ENCODE results near the gene CCDC33.

CCDC33 gene

DNA sequence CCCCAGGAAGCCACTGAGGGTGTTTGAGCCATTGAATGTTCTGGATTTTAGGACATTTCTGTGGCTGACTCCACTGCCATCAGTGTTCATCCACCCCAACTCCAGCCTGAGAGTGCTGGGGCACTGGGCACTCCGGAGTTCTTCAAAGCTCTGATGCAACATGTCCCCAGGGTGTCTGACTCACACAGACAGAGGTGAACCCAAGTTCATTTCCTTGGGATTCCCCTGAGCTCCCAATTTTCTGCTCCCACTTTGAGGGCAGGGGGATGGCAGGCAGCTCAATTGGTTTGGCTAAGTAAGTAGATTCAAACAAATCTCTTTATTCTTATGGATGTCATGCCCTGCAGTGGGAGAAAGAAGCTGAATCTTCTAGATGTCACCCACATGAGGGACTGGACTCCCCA lies 35.7 kb upstream of the CCDC33 start:
- no CpG with 5 or more reads among the region's 1 CpG for WGBS, 2 experiments (ENCODE audit: insufficient coverage in 2 of 2)
- H3K27ac ChIP-seq (ENCODE audit: low read depth, low read length, severe bottlenecking), result no peak overlapping the region
- H3K36me3 ChIP-seq (ENCODE audit: control insufficient read depth, insufficient read depth, low read length), result peaks cover 6% of the 10 kb centered on the region
- peaks cover 46% of the 10 kb centered on the region for H3K4me1 ChIP-seq (ENCODE audit: control insufficient read depth, insufficient read depth, low read length, poor library complexity, severe bottlenecking)
- H3K9me3 ChIP-seq (ENCODE audit: control insufficient read depth, low read length), result no peaks in the 10 kb centered on the region
- H3K4me3 ChIP-seq (ENCODE audit: extremely low read depth, insufficient read depth, low read length, poor library complexity, severe bottlenecking), result no peak overlapping the region

GRCh38 chr15:74200871-74201419 lies 35.2 kb upstream of the CCDC33 start:
- Histone ChIP-seq H3K36me3 (ENCODE audit: control insufficient read depth, insufficient read depth, low read length) (peaks cover 6% of the 10 kb centered on the region), H3K4me1 (ENCODE audit: control insufficient read depth, insufficient read depth, low read length, poor library complexity, severe bottlenecking) (peaks cover 46% of the 10 kb centered on the region)

GRCh38 chr15:74201710-74202420 lies 34.3 kb upstream of the CCDC33 start:
- 19% methylated on average over 3 of the region's 7 CpGs; no CpG with 5 or more reads in 1 of the 2 experiments for WGBS, 2 experiments (ENCODE audit: insufficient coverage in 2 of 2)
- H3K27ac ChIP-seq (ENCODE audit: low read depth, low read length, severe bottlenecking), result peak overlapping the region; percentile 83
- peaks cover 39% of the 10 kb centered on the region for H3K4me1 ChIP-seq (ENCODE audit: control insufficient read depth, insufficient read depth, low read length, poor library complexity, severe bottlenecking)

More at GRCh38 chr15:74200871-74201419, 35.2 kb upstream of the CCDC33 start:
- Histone ChIP-seq H3K4me3 (ENCODE audit: extremely low read depth, insufficient read depth, low read length, poor library complexity, severe bottlenecking) (peak overlapping the region; percentile 29), H3K27ac (ENCODE audit: low read depth, low read length, severe bottlenecking) (no peak overlapping the region), H3K9me3 (ENCODE audit: control insufficient read depth, low read length) (no peaks in the 10 kb centered on the region)
- WGBS, 2 experiments (ENCODE audit: insufficient coverage in 2 of 2), result 81 to 83% methylated on average over 5 to 6 of the region's 8 CpGs

GRCh38 chr15:74202452-74203401 lies 33.4 kb upstream of the CCDC33 start, which contains the start of gene STRA6:
Gene STRA6, minus strand, starts transcription at chr15:74202787. Its CDS starts 520 bp downstream, at chr15:74202267.
- Histone ChIP-seq H3K27ac (ENCODE audit: low read depth, low read length, severe bottlenecking) (peak within 1 kb of the TSS; percentile 83), H3K4me3 (ENCODE audit: extremely low read depth, insufficient read depth, low read length, poor library complexity, severe bottlenecking) (peak within 1 kb of the TSS; percentile 29), H3K36me3 (ENCODE audit: control insufficient read depth, insufficient read depth, low read length) (no peaks in the 10 kb centered on the region), H3K4me1 (ENCODE audit: control insufficient read depth, insufficient read depth, low read length, poor library complexity, severe bottlenecking) (peaks cover 39% of the 10 kb centered on the region), H3K9me3 (ENCODE audit: control insufficient read depth, low read length) (no peaks in the 10 kb centered on the region)
- 0 to 3% methylated on average over 15 to 16 of the region's 26 CpGs for WGBS, 2 experiments (ENCODE audit: insufficient coverage in 2 of 2)

More at GRCh38 chr15:74201710-74202420, 34.3 kb upstream of the CCDC33 start:
- H3K4me3 ChIP-seq (ENCODE audit: extremely low read depth, insufficient read depth, low read length, poor library complexity, severe bottlenecking), result peak overlapping the region; percentile 29
- no peaks in the 10 kb centered on the region for H3K9me3 ChIP-seq (ENCODE audit: control insufficient read depth, low read length)
- peaks cover 5% of the 10 kb centered on the region for H3K36me3 ChIP-seq (ENCODE audit: control insufficient read depth, insufficient read depth, low read length)

DNA sequence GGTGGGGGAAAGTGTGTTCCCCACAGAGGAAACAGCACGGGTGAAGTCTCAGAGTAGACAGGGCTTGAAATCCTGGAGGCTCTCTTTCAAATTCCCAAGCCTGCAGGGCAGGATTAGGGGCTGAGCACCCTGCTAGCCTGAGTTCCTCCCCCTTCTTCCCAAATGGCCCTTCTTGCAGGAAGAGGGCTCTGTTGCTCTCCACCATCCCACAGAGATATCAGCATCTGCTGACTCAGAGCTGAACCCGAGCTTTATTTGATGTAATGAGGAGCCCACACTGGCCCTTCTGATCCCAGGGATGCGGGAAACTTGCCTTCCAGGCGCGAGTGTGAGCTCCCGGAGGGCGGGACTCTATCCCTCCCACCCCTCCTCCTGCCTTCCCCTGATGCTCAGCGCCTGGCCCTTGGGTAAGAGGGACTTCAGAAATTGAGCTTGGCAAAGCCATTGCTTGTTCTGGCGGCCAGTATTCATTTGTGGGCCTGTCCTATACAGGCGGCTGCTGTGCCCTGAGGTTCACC lies 32.2 kb upstream of the CCDC33 start:
- WGBS, 2 experiments (ENCODE audit: insufficient coverage in 2 of 2), result 13 to 18% methylated on average over 7 to 10 of the region's 10 CpGs
- Histone ChIP-seq H3K4me1 (ENCODE audit: control insufficient read depth, insufficient read depth, low read length, poor library complexity, severe bottlenecking) (peaks cover 45% of the 10 kb centered on the region), H3K4me3 (ENCODE audit: extremely low read depth, insufficient read depth, low read length, poor library complexity, severe bottlenecking) (peak overlapping the region; percentile 29), H3K27ac (ENCODE audit: low read depth, low read length, severe bottlenecking) (peak overlapping the region; percentile 83), H3K9me3 (ENCODE audit: control insufficient read depth, low read length) (no peaks in the 10 kb centered on the region), H3K36me3 (ENCODE audit: control insufficient read depth, insufficient read depth, low read length) (no peaks in the 10 kb centered on the region)

GRCh38 chr15:74205582-74205947 lies 30.6 kb upstream of the CCDC33 start:
- Histone ChIP-seq H3K9me3 (ENCODE audit: control insufficient read depth, low read length) (no peaks in the 10 kb centered on the region), H3K27ac (ENCODE audit: low read depth, low read length, severe bottlenecking) (no peak overlapping the region), H3K36me3 (ENCODE audit: control insufficient read depth, insufficient read depth, low read length) (no peaks in the 10 kb centered on the region), H3K4me3 (ENCODE audit: extremely low read depth, insufficient read depth, low read length, poor library complexity, severe bottlenecking) (no peak overlapping the region), H3K4me1 (ENCODE audit: control insufficient read depth, insufficient read depth, low read length, poor library complexity, severe bottlenecking) (peaks cover 56% of the 10 kb centered on the region)
- 86 to 97% methylated on average over 1 to 3 of the region's 4 CpGs for WGBS, 2 experiments (ENCODE audit: insufficient coverage in 2 of 2)

DNA sequence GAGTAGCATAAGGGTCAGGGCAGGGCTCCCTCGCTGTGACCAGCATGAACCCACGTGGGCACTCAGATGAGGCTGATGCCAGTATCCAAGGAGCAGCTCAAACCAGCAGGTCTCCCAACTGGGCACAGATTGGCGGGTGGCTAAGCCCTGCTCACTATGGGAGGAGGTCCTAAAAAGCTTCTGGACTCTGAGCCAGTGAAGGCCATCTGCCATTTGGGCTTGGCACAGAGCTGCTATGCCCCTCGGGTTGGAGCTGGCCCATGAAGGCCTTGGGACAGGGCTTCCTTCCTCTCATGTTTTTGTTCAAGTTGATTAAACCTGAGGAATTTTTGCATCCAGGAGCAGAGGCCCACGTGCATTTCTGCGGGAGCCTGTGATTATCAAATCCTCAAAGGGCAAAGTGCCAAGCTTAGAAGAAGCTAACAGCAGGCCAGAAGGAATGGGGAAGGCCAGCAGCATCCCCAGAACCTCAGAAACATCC lies 29.3 kb upstream of the CCDC33 start:
- 88 to 90% methylated on average over 6 of the region's 6 CpGs for WGBS, 2 experiments (ENCODE audit: insufficient coverage in 2 of 2)
- no peaks in the 10 kb centered on the region for H3K9me3 ChIP-seq (ENCODE audit: control insufficient read depth, low read length)
- no peak overlapping the region for H3K4me3 ChIP-seq (ENCODE audit: extremely low read depth, insufficient read depth, low read length, poor library complexity, severe bottlenecking)
- peaks cover 47% of the 10 kb centered on the region for H3K4me1 ChIP-seq (ENCODE audit: control insufficient read depth, insufficient read depth, low read length, poor library complexity, severe bottlenecking)
- no peaks in the 10 kb centered on the region for H3K36me3 ChIP-seq (ENCODE audit: control insufficient read depth, insufficient read depth, low read length)
- no peak overlapping the region for H3K27ac ChIP-seq (ENCODE audit: low read depth, low read length, severe bottlenecking)

DNA sequence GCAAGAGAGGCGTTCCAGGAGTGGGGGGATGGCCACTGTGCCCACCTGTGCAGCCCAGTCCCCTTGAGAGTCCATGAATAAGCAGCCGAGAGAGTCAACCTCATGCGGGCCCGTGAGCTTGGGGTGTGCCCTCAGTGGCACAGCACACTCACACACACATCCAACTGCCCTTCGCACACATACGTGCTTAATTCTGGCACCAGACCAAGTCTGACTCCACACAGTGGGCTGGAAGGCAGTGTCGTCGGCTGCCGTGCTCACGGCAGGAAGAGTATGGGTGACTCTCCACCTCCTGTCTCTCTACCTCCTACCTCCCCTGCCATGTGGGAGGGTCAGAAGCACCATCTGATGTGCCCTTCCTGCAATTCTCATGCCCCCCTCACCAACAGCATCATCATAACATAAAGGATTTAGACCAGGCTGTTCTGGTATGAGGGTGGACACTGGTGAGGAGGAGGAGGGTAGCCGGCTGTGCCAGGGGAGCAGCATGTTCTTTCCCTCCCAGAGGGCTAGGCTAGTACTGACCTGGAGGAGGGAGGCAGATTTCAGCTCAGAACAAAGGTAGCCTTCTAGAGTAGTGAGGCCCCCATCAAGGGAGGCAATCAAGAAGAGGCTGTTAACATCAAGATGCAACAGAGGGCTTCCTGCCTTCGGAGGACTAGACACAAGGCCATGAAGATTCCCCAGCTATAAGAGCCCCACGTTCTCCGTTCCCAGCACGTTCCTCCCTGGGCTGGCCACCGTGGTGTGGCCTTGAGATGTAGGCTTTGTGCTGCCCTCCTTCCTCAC lies 28.3 kb upstream of the CCDC33 start:
- Histone ChIP-seq H3K36me3 (ENCODE audit: control insufficient read depth, insufficient read depth, low read length) (no peaks in the 10 kb centered on the region), H3K9me3 (ENCODE audit: control insufficient read depth, low read length) (no peaks in the 10 kb centered on the region), H3K4me1 (ENCODE audit: control insufficient read depth, insufficient read depth, low read length, poor library complexity, severe bottlenecking) (peaks cover 49% of the 10 kb centered on the region), H3K27ac (ENCODE audit: low read depth, low read length, severe bottlenecking) (no peak overlapping the region), H3K4me3 (ENCODE audit: extremely low read depth, insufficient read depth, low read length, poor library complexity, severe bottlenecking) (no peak overlapping the region)
- WGBS, 2 experiments (ENCODE audit: insufficient coverage in 2 of 2), result 95 to 96% methylated on average over 13 to 14 of the region's 16 CpGs

GRCh38 chr15:74208496-74208895 lies 27.6 kb upstream of the CCDC33 start:
- H3K36me3 ChIP-seq (ENCODE audit: control insufficient read depth, insufficient read depth, low read length), result no peaks in the 10 kb centered on the region
- peaks cover 51% of the 10 kb centered on the region for H3K4me1 ChIP-seq (ENCODE audit: control insufficient read depth, insufficient read depth, low read length, poor library complexity, severe bottlenecking)
- no peaks in the 10 kb centered on the region for H3K9me3 ChIP-seq (ENCODE audit: control insufficient read depth, low read length)
- H3K27ac ChIP-seq (ENCODE audit: low read depth, low read length, severe bottlenecking), result peak overlapping the region; percentile 66
- H3K4me3 ChIP-seq (ENCODE audit: extremely low read depth, insufficient read depth, low read length, poor library complexity, severe bottlenecking), result no peak overlapping the region
- 50 to 54% methylated on average over 3 to 5 of the region's 6 CpGs for WGBS, 2 experiments (ENCODE audit: insufficient coverage in 2 of 2)

All from mesodermal cell (in vitro differentiated cells).